HG03460 (cell line): ENCODE measurements around the gene COG8.
"Not testable (repeated sequence)": the region's sequence is repeated elsewhere in the genome, so short reads cannot be mapped to it uniquely, and the experiment has no call there.

ENCODE experiments used
- ATAC-seq: cut with Tn5 transposase; IDR thresholded peaks from one replicate; pipeline ENCODE4 v1.9.1; 2021; ENCODE audit not compliant: unreplicated experiment

COG8 gene

DNA sequence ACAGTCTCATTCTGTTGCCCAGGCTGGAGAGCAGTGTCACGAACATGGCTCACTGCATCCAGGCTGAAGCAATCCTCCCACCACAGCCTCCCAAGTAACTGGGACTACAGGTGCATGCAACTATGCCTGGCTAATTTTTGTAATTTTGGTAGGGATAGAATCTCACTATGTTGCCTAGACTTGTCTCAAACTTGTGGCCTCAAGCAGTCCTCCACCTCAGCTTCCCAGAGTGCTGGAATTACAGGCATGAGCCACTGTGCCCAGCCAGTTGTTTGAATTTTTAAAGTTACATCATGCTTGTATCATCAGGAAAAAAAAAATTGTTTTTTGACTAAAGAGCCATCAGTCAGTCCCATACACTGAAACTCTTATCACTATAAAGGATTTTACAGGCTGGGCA lies 45.3 kb downstream of the COG8 start:
- ATAC-seq, result no peak

DNA sequence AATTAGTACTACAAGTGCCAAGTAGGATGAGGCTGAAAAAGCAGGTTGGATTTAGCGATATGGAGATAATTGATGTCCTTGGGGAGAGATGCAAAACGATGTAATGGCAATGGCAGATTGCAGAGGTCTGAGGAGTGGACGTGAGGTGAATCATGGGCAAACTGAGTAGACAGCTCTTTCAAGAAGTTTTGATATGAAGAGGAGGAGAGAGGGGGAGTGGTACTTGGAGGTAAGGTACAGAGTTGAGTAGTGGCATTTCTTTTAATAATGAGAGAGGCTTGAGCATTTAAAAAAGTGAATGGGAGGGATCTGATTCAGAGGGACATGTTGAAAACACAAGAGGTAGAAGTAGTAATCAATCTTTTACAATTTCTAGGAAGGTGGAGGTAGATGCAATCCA lies 46.0 kb downstream of the COG8 start:
- ATAC-seq, result no peak

DNA sequence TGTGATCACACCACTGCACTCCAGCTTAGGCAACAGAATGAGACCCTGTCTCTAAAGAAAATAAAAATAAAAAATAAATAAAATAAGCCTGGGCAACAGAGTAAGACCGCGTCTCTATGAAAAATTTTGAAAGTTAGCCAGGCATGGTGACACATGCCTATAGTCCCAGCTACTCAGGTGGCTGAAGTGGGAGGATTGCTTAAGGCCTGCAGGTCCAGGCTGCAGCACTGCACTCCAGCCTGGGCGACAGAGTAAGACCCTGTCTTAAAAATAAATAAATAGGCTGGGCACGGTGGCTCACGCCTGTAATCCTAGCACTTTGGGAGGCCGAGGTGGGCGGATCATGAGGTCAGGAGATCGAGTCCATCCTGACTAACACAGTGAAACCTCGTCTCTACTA lies 47.7 kb downstream of the COG8 start:
- not testable (repeated sequence) for ATAC-seq

DNA sequence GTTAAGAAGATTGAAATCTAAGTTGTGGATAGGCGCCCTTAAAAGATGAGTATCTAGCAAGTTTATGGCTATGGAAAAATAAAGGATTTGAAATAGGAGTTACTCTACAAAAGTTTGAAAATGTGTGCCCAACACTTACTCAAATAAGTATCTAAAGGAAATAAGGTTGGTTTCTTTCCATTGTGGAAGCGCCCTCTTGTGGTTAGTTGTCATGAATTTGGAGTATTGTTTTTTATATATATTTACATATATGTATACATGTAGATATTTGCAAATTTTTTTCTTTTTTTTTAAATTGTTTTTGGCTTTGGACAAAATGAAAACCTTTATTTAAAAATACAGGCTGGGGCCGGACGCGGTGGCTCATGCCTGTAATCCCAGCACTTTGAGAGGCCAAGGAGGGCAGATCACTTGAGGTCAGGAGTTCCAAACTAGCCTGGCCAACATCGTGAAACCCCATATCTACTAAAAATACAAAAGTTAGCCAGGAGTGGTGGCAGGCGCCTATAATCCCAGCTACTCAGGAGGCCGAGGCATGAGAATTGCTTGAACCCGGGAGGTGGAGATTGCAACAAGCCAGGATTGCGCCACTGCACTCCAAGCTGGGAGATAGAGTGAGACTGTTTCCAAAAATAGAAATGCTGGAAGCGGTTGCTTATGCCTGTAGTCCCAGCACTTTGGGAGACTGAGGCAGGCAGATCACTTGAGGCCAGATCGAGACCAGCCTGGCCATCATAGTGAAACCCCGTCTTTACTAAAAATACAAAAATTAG lies 52.2 kb downstream of the COG8 start:
- ATAC-seq, result no peak

DNA sequence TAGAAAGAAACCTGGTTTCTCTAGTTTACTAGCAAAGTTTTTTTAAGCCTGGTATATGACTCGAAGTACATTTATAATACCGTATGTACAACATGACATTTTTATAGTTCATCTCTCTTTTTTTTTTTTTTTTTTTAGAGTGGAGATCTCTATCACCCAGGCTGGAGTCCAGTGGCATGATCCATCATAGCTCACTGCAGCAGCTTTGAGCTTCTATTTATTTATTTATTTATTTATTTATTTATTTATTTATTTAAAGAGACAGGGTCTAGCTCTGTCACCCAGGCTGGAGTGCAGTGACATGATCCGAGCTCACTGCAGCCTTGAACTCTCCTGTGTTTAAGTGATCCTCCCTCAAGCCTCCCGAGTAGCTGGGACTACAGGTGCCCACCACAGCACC lies 54.1 kb downstream of the COG8 start:
- ATAC-seq, result no peak

DNA sequence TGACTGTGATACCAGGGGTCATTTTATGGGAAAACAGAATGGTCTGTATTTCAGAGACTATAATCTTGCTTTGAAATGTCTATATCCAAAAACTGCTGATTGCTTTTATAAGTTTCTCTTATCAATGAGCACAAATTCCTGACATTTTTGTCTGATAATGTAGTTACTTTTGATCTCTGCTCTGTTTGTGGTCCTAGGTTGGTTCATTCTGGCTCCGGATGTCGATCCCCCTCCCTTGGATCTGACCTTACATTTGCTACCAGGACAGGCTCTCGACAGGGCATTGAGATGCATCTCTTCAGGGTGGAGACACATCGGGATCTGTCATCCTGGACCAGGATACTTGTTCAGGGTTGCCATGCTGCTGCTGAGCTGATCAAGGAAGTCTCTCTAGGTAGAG lies 55.5 kb downstream of the COG8 start:
- no peak for ATAC-seq

DNA sequence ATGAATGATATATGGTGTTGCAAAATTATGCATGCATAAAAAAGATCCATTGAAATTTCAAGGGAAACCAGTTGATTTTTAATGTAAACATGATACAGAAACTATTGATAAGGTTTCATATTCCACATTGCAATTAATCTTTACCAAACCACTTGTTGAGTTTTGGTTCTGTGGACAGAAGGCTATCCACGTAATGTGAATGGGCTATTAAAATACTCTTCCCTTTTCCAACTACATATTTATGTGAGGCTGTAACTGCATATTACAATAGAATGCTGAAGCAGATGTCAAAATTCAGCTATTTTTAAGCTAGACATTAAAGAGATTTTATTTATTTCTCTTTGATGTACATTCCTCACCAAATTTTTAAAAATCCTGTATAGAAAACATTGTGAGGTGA lies 62.0 kb downstream of the COG8 start:
- ATAC-seq, result no peak
